Dermis blood vessel endothelial cell (primary cell): ENCODE measurements around the gene RRAS2. TPM values are rescaled to one million over a fixed set of nuclear protein-coding genes. Genes with fewer than 3 reads are reported as not detected.
"Not testable (repeated sequence)": the region's sequence is repeated elsewhere in the genome, so short reads cannot be mapped to it uniquely, and the experiment has no call there.

ENCODE experiments used
- DNase-seq: peaks from one replicate; pipeline ENCODE4 v3.0.0; 2010
- total RNA-seq: library from RNA; depleted of rRNA; stranded (reverse); fragments of >200 nt; gene quantifications from 2 replicates; pipeline ENCODE4 v1.2.3, GENCODE V29; 2014

The RRAS2 gene
- total RNA-seq, 1 donor from 2014 or later = 112 TPM

- DNase-seq = no peak
These were observed 52.5 kb downstream of the RRAS2 start for GRCh38 chr11:14306481-14306880.

GRCh38 chr11:14305649-14306048 is 53.3 kb downstream of the RRAS2 start:
- no peak for DNase-seq

GRCh38 chr11:14304601-14305000 is 54.4 kb downstream of the RRAS2 start:
- DNase-seq = no peak

GRCh38 chr11:14300661-14301304 is 58.2 kb downstream of the RRAS2 start:
- peak; percentile 88 for DNase-seq

GRCh38 chr11:14299921-14300320 is 59.1 kb downstream of the RRAS2 start:
- DNase-seq = no peak

GRCh38 chr11:14290422-14290821 is 68.6 kb downstream of the RRAS2 start:
- no peak for DNase-seq

GRCh38 chr11:14288189-14288935 is 70.6 kb downstream of the RRAS2 start:
- DNase-seq = no peak

- not testable (repeated sequence) for DNase-seq
These were observed 80.1 kb downstream of the RRAS2 start for GRCh38 chr11:14278869-14279268.

GRCh38 chr11:14275076-14275475 is 83.9 kb downstream of the RRAS2 start:
- DNase-seq = no peak

- DNase-seq = no peak
These were observed 85.1 kb downstream of the RRAS2 start for GRCh38 chr11:14273895-14274294.

- DNase-seq = no peak
These were observed 88.1 kb downstream of the RRAS2 start for GRCh38 chr11:14270690-14271542.

GRCh38 chr11:14269692-14270573 is 89.0 kb downstream of the RRAS2 start:
- DNase-seq = no peak

GRCh38 chr11:14267861-14268635 is 90.9 kb downstream of the RRAS2 start:
- DNase-seq = no peak

GRCh38 chr11:14266622-14267021 is 92.4 kb downstream of the RRAS2 start:
- DNase-seq = no peak

GRCh38 chr11:14264966-14265365 is 94.0 kb downstream of the RRAS2 start:
- DNase-seq = no peak

- DNase-seq = no peak
These were observed 96.6 kb downstream of the RRAS2 start for GRCh38 chr11:14262271-14262846.

- DNase-seq = no peak
These were observed 97.9 kb downstream of the RRAS2 start for GRCh38 chr11:14261066-14261465.

- no peak for DNase-seq
These were observed 99.1 kb downstream of the RRAS2 start for GRCh38 chr11:14259878-14260277.

- peak; percentile 10 for DNase-seq
These were observed 99.7 kb downstream of the RRAS2 start for GRCh38 chr11:14259186-14259784.

GRCh38 chr11:14258221-14258935 is 100.6 kb downstream of the RRAS2 start:
- DNase-seq = peak; percentile 16
